HepG2 (cell line): Measurements from ENCODE around the gene HNRNPUL1. TPM values are rescaled to one million over a fixed set of nuclear protein-coding genes. Genes with fewer than 3 reads are reported as not detected.

Experiments used
- DRAP1 ChIP-seq: IDR thresholded peaks from 2 replicates; pipeline ENCODE4 v1.6.1; 2016; ENCODE audit warnings: missing genetic modification reagents, missing compliant biosample characterization
- ERF ChIP-seq: IDR thresholded peaks from 2 replicates; pipeline ENCODE4 v1.6.1; 2018; ENCODE audit warnings: missing biosample characterization, missing genetic modification reagents
- EZH2 ChIP-seq: conservative IDR thresholded peaks from 2 replicates; pipeline ENCODE4 v1.6.1; 2012; ENCODE audit warnings: mild to moderate bottlenecking, low read depth, low read length, moderate library complexity
- FOSL2 ChIP-seq: sonication (generic); formaldehyde crosslinking; IDR thresholded peaks from 2 replicates; pipeline ENCODE4 v1.4.0; 2020; ENCODE audit warnings: missing genetic modification reagents
- HNF4G ChIP-seq, 2 experiments: sonication (generic) in 1 of 2; formaldehyde crosslinking in 1 of 2; IDR thresholded peaks; 2 replicates each; pipeline versions ENCODE4 v1.4.0 to v1.6.1; 2011 to 2020; ENCODE audit warnings: borderline replicate concordance in 2 of 2, low read depth in 2 of 2, mild to moderate bottlenecking in 2 of 2, low read length in 1 of 2, missing genetic modification reagents in 1 of 2, moderate library complexity in 1 of 2
- IRF9 ChIP-seq: sonication (generic); formaldehyde crosslinking; IDR thresholded peaks from 2 replicates; pipeline ENCODE4 v1.8.0; 2022; ENCODE audit warnings: missing genetic modification reagents, mild to moderate bottlenecking, borderline replicate concordance
- NONO ChIP-seq, 2 experiments: fragments of 450-650 bp in 1 of 2; sonication (generic) in 1 of 2; formaldehyde crosslinking in 1 of 2; IDR thresholded peaks in 1 of 2; conservative IDR thresholded peaks in 1 of 2; 2 replicates each; pipeline versions ENCODE4 v1.6.1 to v1.8.0; 2017 to 2022; ENCODE audit warnings: mild to moderate bottlenecking in 1 of 2, missing genetic modification reagents in 1 of 2, moderate library complexity in 1 of 2
- TBP ChIP-seq: sonication (generic); formaldehyde crosslinking; IDR thresholded peaks from 2 replicates; pipeline ENCODE4 v1.5.0; 2020; ENCODE audit warnings: missing genetic modification reagents
- ZBTB20 ChIP-seq: sonication (generic); formaldehyde crosslinking; IDR thresholded peaks from 2 replicates; pipeline ENCODE4 v1.8.1; 2023; ENCODE audit warnings: missing genetic modification reagents, low read depth, mild to moderate bottlenecking, borderline replicate concordance
- ZFX ChIP-seq: sonication (generic); formaldehyde crosslinking; IDR thresholded peaks from 2 replicates; pipeline ENCODE4 v1.4.0; 2020; ENCODE audit warnings: mild to moderate bottlenecking, low read depth, missing genetic modification reagents, moderate library complexity
- ZNF296 ChIP-seq: sonication (generic); formaldehyde crosslinking; conservative IDR thresholded peaks from 2 replicates; pipeline ENCODE4 v1.5.0; 2020; ENCODE audit warnings: mild to moderate bottlenecking, missing genetic modification reagents
- ZNF546 ChIP-seq: sonication (generic); formaldehyde crosslinking; conservative IDR thresholded peaks from 2 replicates; pipeline ENCODE4 v1.8.1; 2023; ENCODE audit warnings: mild to moderate bottlenecking, missing genetic modification reagents
- ZZZ3 ChIP-seq: sonication (generic); formaldehyde crosslinking; IDR thresholded peaks from 2 replicates; pipeline ENCODE4 v1.4.0; 2020; ENCODE audit warnings: missing genetic modification reagents, mild to moderate bottlenecking, borderline replicate concordance
- polyA plus RNA-seq, 8 experiments: library from polyadenylated mRNA; depleted of rRNA in 3 of 8; stranded (reverse) in 7 of 8; unstranded in 1 of 8; fragments of >200 nt; fragmentation: Illumina TruSeq in 4 of 8; extraction: Trizol in 4 of 8; gene quantifications; 2 replicates each; pipeline versions ENCODE4 v1.2.1 to v1.2.3, GENCODE V29; 2011 to 2016; ENCODE audit warnings: low read depth in 4 of 8, missing spikeins in 1 of 8, mixed read lengths in 1 of 8; ENCODE audit not compliant: insufficient read depth in 1 of 8
- total RNA-seq, 5 experiments: library from RNA; depleted of rRNA; stranded (reverse); fragments of >200 nt; fragmentation: Illumina TruSeq; extraction: Trizol; gene quantifications; 2 replicates each; pipeline ENCODE4 v1.2.3, GENCODE V29; 2016; ENCODE audit warnings: low read depth in 1 of 5
- TF ChIP-seq, protein P1 (sequence below): sonication (generic); formaldehyde crosslinking; IDR thresholded peaks from 2 replicates; pipeline ENCODE4 v1.4.0; 2020; ENCODE audit warnings: missing genetic modification reagents, low read depth, mild to moderate bottlenecking, borderline replicate concordance
- TF ChIP-seq, protein P2 (sequence below): sonication (generic); formaldehyde crosslinking; IDR thresholded peaks from 2 replicates; pipeline ENCODE4 v1.4.0; 2020; ENCODE audit warnings: missing genetic modification reagents
- TF ChIP-seq, protein P3 (sequence below): sonication (generic); formaldehyde crosslinking; IDR thresholded peaks from 2 replicates; pipeline ENCODE4 v1.4.0; 2020; ENCODE audit warnings: missing genetic modification reagents, mild to moderate bottlenecking, borderline replicate concordance

The HNRNPUL1 gene
- total and polyA plus RNA-seq, 2 of the 13 experiments (the other 11 are each of a cell fraction or from before 2014, with no cell fraction given) = 30.9 to 81.7 TPM

DNA sequence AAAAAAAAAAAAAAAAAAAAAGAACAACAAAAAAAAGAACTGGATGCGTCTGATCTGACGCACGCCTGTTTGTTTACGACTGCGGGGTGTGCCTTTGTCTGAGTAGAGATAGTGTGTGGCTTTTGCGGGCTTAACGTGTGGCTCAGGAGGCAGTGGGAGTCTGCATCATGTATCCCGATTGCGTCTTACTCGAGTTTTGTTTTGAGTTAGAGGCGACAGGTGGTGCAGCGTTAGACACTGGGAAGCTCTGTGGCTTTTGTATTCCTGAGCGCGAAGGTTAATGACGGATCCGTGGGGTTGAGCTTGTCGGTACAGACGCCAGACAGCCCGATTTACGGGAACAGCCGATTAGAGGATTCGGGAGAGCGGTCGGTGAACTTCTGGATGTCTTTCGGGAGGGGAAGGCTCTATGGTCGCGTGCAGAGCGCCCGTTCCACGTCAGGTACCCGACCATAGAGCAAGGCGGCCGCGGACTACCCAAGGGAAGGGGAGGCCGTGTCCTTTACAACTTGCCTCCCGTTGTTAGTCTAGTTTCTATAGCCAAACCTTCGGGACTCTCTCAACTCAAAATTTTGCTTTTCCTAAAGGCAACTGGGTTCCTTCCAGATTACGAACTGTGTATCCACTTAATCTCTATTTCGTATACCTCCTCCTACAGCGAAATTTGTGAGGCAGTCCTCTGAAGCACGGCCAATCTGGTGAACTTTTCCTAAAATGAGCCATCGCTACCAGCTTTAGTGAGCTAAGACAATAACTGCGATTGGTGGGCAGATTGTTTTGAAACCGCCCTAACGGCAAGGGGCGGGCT lies 926 bp upstream of the HNRNPUL1 start (continued):
- TF ChIP-seq IRF9 (CRISPR knock-in tag) = no peak
- no peak for TF ChIP-seq ZNF296 (CRISPR knock-in tag)
- peak; percentile 6 for TF ChIP-seq FOSL2 (CRISPR knock-in tag)
- TF ChIP-seq ZNF546 = no peak
- no peak for TF ChIP-seq NONO (IDR thresholded peaks at IDR 0.05)
- TF ChIP-seq NONO (CRISPR knock-in tag; conservative IDR thresholded peaks at IDR 0.05) = no peak
- TF ChIP-seq, protein P1, sequence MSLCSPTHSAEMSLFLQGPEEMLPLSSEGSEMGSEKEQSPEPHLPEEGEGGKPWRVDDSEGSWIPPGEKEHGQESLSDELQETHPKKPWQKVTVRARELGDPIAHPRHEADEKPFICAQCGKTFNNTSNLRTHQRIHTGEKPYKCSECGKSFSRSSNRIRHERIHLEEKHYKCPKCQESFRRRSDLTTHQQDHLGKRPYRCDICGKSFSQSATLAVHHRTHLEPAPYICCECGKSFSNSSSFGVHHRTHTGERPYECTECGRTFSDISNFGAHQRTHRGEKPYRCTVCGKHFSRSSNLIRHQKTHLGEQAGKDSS (CRISPR knock-in tag) = no peak
- peak; percentile 2; the same call in 1 of the 2 replicates for TF ChIP-seq ERF (CRISPR knock-in tag)
- no peak for TF ChIP-seq EZH2
- TF ChIP-seq, protein P2, sequence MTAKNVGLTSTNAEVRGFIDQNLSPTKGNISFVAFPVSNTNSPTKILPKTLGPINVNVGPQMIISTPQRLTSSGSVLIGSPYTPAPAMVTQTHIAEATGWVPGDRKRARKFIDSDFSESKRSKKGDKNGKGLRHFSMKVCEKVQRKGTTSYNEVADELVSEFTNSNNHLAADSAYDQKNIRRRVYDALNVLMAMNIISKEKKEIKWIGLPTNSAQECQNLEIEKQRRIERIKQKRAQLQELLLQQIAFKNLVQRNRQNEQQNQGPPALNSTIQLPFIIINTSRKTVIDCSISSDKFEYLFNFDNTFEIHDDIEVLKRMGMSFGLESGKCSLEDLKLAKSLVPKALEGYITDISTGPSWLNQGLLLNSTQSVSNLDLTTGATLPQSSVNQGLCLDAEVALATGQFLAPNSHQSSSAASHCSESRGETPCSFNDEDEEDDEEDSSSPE (CRISPR knock-in tag) = no peak
- no peak for TF ChIP-seq ZFX (CRISPR knock-in tag)
- 0 out of 2 replicates have a peak, but pooled peaks have one; percentile 51 for TF ChIP-seq ZZZ3 (CRISPR knock-in tag)
- TF ChIP-seq HNF4G (IDR thresholded peaks at IDR 0.05; ENCODE audit: borderline replicate concordance, low read depth, low read length) = no peak
- no peak for TF ChIP-seq HNF4G (CRISPR knock-in tag; IDR thresholded peaks at IDR 0.05; ENCODE audit: borderline replicate concordance, low read depth)
- TF ChIP-seq ZBTB20 (CRISPR knock-in tag) = no peak
- no peak for TF ChIP-seq TBP
- peak; percentile 97 for TF ChIP-seq DRAP1 (CRISPR knock-in tag)
- TF ChIP-seq, protein P3, sequence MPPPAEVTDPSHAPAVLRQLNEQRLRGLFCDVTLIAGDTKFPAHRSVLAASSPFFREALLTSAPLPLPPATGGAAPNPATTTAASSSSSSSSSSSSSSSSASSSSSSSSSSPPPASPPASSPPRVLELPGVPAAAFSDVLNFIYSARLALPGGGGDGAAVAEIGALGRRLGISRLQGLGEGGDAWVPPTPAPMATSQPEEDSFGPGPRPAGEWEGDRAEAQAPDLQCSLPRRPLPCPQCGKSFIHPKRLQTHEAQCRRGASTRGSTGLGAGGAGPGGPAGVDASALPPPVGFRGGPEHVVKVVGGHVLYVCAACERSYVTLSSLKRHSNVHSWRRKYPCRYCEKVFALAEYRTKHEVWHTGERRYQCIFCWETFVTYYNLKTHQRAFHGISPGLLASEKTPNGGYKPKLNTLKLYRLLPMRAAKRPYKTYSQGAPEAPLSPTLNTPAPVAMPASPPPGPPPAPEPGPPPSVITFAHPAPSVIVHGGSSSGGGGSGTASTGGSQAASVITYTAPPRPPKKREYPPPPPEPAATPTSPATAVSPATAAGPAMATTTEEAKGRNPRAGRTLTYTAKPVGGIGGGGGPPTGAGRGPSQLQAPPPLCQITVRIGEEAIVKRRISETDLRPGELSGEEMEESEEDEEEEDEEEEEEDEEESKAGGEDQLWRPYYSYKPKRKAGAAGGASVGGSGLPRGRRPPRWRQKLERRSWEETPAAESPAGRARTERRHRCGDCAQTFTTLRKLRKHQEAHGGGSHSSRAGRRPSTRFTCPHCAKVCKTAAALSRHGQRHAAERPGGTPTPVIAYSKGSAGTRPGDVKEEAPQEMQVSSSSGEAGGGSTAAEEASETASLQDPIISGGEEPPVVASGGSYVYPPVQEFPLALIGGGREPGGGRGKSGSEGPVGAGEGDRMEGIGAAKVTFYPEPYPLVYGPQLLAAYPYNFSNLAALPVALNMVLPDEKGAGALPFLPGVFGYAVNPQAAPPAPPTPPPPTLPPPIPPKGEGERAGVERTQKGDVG (CRISPR knock-in tag) = no peak
